GM12878 (cell line): ENCODE results near the gene SPATA20. TPM values are rescaled to one million over a fixed set of nuclear protein-coding genes. Genes with fewer than 3 reads are reported as not detected.

Source experiments
- ATF7 ChIP-seq: fragments of 450-650 bp; IDR thresholded peaks from 2 replicates; pipeline ENCODE4 v1.6.1; 2016; ENCODE audit warnings: low read depth, mild to moderate bottlenecking
- BMI1 ChIP-seq: fragments of 450-650 bp; IDR thresholded peaks from 2 replicates; pipeline ENCODE4 v1.6.1; 2016; ENCODE audit warnings: mild to moderate bottlenecking, moderate library complexity, borderline replicate concordance
- CEBPB ChIP-seq, 2 experiments: fragments of 150-350 bp in 1 of 2; IDR thresholded peaks; 2 replicates each; pipeline ENCODE4 v1.6.1; 2012 to 2014; ENCODE audit warnings: low read depth in 2 of 2, low read length in 2 of 2, borderline replicate concordance in 1 of 2, inconsistent platforms in 1 of 2
- E2F4 ChIP-seq: IDR thresholded peaks from 2 replicates; pipeline ENCODE4 v1.6.1; 2012; ENCODE audit warnings: low read depth, low read length, improper control_type of control experiment
- GATAD2B ChIP-seq: fragments of 450-650 bp; conservative IDR thresholded peaks from 2 replicates; pipeline ENCODE4 v1.6.1; 2017; ENCODE audit warnings: low read depth, mild to moderate bottlenecking, moderate library complexity
- HDAC6 ChIP-seq: fragments of 200-600 bp; sonication (generic); IDR thresholded peaks from one replicate; pipeline ENCODE4 v1.8.0; 2017; ENCODE audit warnings: antibody characterized with exemption; ENCODE audit not compliant: unreplicated experiment
- NFYA ChIP-seq: IDR thresholded peaks from 2 replicates; pipeline ENCODE4 v1.6.1; 2011; ENCODE audit warnings: low read depth, mild to moderate bottlenecking, low read length, improper control_type of control experiment, borderline replicate concordance
- NR2F1 ChIP-seq: fragments of 450-650 bp; conservative IDR thresholded peaks from 2 replicates; pipeline ENCODE4 v1.6.1; 2017; ENCODE audit warnings: mild to moderate bottlenecking
- SRF ChIP-seq, 2 experiments: IDR thresholded peaks; 2 replicates each; pipeline ENCODE4 v1.6.1; 2011; ENCODE audit warnings: low read depth in 2 of 2, low read length in 2 of 2, mild to moderate bottlenecking in 1 of 2, moderate library complexity in 1 of 2
- SUPT20H ChIP-seq: IDR thresholded peaks from 2 replicates; pipeline ENCODE4 v1.6.1; 2011; ENCODE audit warnings: low read depth, mild to moderate bottlenecking, low read length, moderate library complexity, borderline replicate concordance; ENCODE audit not compliant: control insufficient read depth
- YBX1 ChIP-seq: fragments of 450-650 bp; IDR thresholded peaks from 2 replicates; pipeline ENCODE4 v1.6.1; 2016; ENCODE audit warnings: antibody characterized with exemption
- ZBTB40 ChIP-seq: fragments of 450-650 bp; IDR thresholded peaks from 2 replicates; pipeline ENCODE4 v1.6.1; 2016; ENCODE audit warnings: mild to moderate bottlenecking, moderate library complexity, borderline replicate concordance
- ZNF207 ChIP-seq: fragments of 450-650 bp; IDR thresholded peaks from 2 replicates; pipeline ENCODE4 v1.6.1; 2014; ENCODE audit warnings: antibody characterized with exemption, mild to moderate bottlenecking, borderline replicate concordance
- ZNF24 ChIP-seq: fragments of 450-650 bp; IDR thresholded peaks from 2 replicates; pipeline ENCODE4 v1.6.1; 2017; ENCODE audit warnings: antibody characterized with exemption, mild to moderate bottlenecking
- polyA plus RNA-seq, 11 experiments: library from polyadenylated mRNA; depleted of rRNA in 4 of 11; unstranded in 6 of 11; stranded (reverse) in 5 of 11; fragments of >200 nt; fragmentation: Nextera tagmentation in 4 of 11; fragmentation: Illumina TruSeq in 1 of 11; extraction: Ambion mirVana in 4 of 11; extraction: Trizol in 1 of 11; gene quantifications; 1 replicate in 1 of 11; 2 replicates in 10 of 11; pipeline versions ENCODE4 v1.2.1 to v1.2.3, GENCODE V29; 2011 to 2016; ENCODE audit warnings: inconsistent platforms in 2 of 11, missing spikeins in 2 of 11, low read depth in 1 of 11
- total RNA-seq, 4 experiments: library from RNA; depleted of rRNA in 3 of 4; stranded (reverse); fragments of >200 nt in 3 of 4; fragmentation: Illumina TruSeq in 1 of 4; extraction: Trizol in 1 of 4; gene quantifications; 2 replicates each; pipeline versions ENCODE4 v1.2.1 to v1.2.3, GENCODE V29; 2013 to 2021
- TF ChIP-seq, protein P1 (sequence below): IDR thresholded peaks from 2 replicates; pipeline ENCODE4 v1.6.1; 2012; ENCODE audit warnings: low read depth, low read length, improper control_type of control experiment

Gene SPATA20
- total and polyA plus RNA-seq, 10 of the 15 experiments (the other 5 are each of a cell fraction or from before 2014, with no cell fraction given) = 2.1 to 69.8 (median 26.6) TPM

- TF ChIP-seq ZBTB40 (no peak), ZNF207 (no peak), ATF7 (no peak), HDAC6 (no peak), E2F4 (no peak), SUPT20H (no peak), ZNF24 (no peak), SRF (IDR thresholded peaks at IDR 0.05; ENCODE audit: low read depth in 2 of 2, low read length in 2 of 2) (no peak), YBX1 (no peak), CEBPB (IDR thresholded peaks at IDR 0.05; ENCODE audit: borderline replicate concordance in 1 of 2, low read depth in 2 of 2, low read length in 2 of 2) (no peak), GATAD2B (no peak), NR2F1 (no peak), BMI1 (no peak), NFYA (no peak)
- TF ChIP-seq, protein P1, sequence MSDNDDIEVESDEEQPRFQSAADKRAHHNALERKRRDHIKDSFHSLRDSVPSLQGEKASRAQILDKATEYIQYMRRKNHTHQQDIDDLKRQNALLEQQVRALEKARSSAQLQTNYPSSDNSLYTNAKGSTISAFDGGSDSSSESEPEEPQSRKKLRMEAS = no peak
These were observed 31.9 kb upstream of the SPATA20 start (continued) for GRCh38 chr17:50514936-50515702.
